ENCODE measurements around the gene DGKA.
"Not testable (repeated sequence)": the region's sequence is repeated elsewhere in the genome, so short reads cannot be mapped to it uniquely, and the experiment has no call there.

DNA sequence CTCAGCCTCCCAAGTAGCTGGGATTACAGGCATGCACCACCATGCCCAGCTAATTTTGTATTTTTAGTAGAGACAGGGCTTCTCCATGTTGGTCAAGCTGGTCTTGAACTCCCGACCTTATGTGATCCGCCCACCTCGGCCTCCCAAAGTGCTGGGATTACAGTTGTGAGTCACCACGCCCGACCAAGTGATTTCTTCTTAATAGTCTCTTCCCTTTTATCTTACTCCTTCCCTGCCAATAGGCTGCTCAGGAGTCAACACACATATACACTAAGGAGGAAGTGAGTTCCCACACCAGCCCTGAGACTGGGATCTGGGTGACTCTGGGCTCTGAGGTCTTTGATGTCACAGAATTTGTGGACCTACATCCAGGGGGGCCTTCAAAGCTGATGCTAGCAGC is 72.4 kb downstream of the DGKA start:
- TF ChIP-seq, protein P1, sequence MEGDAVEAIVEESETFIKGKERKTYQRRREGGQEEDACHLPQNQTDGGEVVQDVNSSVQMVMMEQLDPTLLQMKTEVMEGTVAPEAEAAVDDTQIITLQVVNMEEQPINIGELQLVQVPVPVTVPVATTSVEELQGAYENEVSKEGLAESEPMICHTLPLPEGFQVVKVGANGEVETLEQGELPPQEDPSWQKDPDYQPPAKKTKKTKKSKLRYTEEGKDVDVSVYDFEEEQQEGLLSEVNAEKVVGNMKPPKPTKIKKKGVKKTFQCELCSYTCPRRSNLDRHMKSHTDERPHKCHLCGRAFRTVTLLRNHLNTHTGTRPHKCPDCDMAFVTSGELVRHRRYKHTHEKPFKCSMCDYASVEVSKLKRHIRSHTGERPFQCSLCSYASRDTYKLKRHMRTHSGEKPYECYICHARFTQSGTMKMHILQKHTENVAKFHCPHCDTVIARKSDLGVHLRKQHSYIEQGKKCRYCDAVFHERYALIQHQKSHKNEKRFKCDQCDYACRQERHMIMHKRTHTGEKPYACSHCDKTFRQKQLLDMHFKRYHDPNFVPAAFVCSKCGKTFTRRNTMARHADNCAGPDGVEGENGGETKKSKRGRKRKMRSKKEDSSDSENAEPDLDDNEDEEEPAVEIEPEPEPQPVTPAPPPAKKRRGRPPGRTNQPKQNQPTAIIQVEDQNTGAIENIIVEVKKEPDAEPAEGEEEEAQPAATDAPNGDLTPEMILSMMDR (IDR thresholded peaks at IDR 0.05) = not testable (repeated sequence)
- TF ChIP-seq POLR2A (IDR thresholded peaks at IDR 0.05) = not testable (repeated sequence)
